Upper lobe of left lung (tissue), 6 donors: ENCODE results near the gene C12orf60. TPM values are rescaled to one million over a fixed set of nuclear protein-coding genes. Genes with fewer than 3 reads are reported as not detected.

Experiments
- ATAC-seq, 2 donors: fragments of 200-7000 bp; cut with Tn5 transposase; one replicate each; pipeline ENCODE4 v1.9.1; 2022; ENCODE audit warnings: mild to moderate bottlenecking in 2 of 2, moderate library complexity in 2 of 2; ENCODE audit not compliant: low FRiP score in 2 of 2
- DNase-seq, 2 donors: peaks; one replicate each; pipeline ENCODE4 v3.0.0-alpha.2; 2019 to 2020
- H3K27ac ChIP-seq, 4 donors: fragments of 200-600 bp; sonication (generic); one replicate each; pipeline ENCODE4 v1.5.1; 2016 to 2019
- H3K27me3 ChIP-seq, 4 donors: fragments of 200-600 bp; sonication (generic); one replicate each; pipeline ENCODE4 v1.5.1; 2017 to 2019
- H3K36me3 ChIP-seq, 4 donors: fragments of 200-600 bp; sonication (generic); one replicate each; pipeline ENCODE4 v1.5.1; 2016 to 2019
- H3K4me1 ChIP-seq, 4 donors: fragments of 200-600 bp; sonication (generic); one replicate each; pipeline ENCODE4 v1.5.1; 2018 to 2019
- H3K4me3 ChIP-seq, 4 donors: fragments of 200-600 bp; sonication (generic); one replicate each; pipeline ENCODE4 v1.5.1; 2017 to 2019; ENCODE audit warnings: mild to moderate bottlenecking in 2 of 4, moderate library complexity in 1 of 4
- H3K9me3 ChIP-seq, 4 donors: fragments of 200-600 bp; sonication (generic); one replicate each; pipeline ENCODE4 v1.5.1; 2018 to 2019
- EP300 ChIP-seq, 4 donors: sonication (generic); formaldehyde crosslinking; IDR thresholded peaks; one replicate each; pipeline ENCODE4 v1.5.1; 2017; ENCODE audit warnings: antibody characterized with exemption in 4 of 4, control low read depth in 2 of 4
- POLR2A ChIP-seq, 4 donors: fragments of 450-650 bp; IDR thresholded peaks; one replicate each; pipeline ENCODE4 v1.5.1; 2016 to 2017; ENCODE audit warnings: antibody characterized with exemption in 4 of 4, mild to moderate bottlenecking in 2 of 4
- POLR2AphosphoS5 ChIP-seq, 2 donors: sonication (generic); formaldehyde crosslinking; IDR thresholded peaks; one replicate each; pipeline ENCODE4 v1.5.1; 2017; ENCODE audit warnings: antibody characterized with exemption in 2 of 2
- WGBS, 2 donors: methylation state at CpG; one replicate each; pipeline ENCODE4 v1.1.5; 2017 to 2018; 5-methylcytosine and 5-hydroxymethylcytosine counted together
- total RNA-seq, 6 donors: library from RNA; depleted of rRNA in 4 of 6; stranded (reverse); fragments of >200 nt in 4 of 6; gene quantifications; one replicate each; pipeline versions ENCODE4 v1.1.0 to v1.2.1, GENCODE V29; 2016 to 2021
- TF ChIP-seq, protein P1 (sequence below), 6 experiments: fragments of 450-650 bp in 4 of 6; fragments of 200-600 bp in 2 of 6; sonication (generic) in 2 of 6; IDR thresholded peaks; one replicate each; pipeline ENCODE4 v1.5.1; 2016 to 2019; ENCODE audit warnings: antibody characterized with exemption in 6 of 6
- donor health status: DM: no; HTN: no; CAD: no; lungs with moderate emphysema.
- donor health status: DM: no; HTN: yes; CAD: no; lungs with severe emphysema.

The C12orf60 gene
- total RNA-seq, 6 donors from 2014 or later = 0.33 to 3.4 (median 0.94) TPM; not detected in 1

DNA sequence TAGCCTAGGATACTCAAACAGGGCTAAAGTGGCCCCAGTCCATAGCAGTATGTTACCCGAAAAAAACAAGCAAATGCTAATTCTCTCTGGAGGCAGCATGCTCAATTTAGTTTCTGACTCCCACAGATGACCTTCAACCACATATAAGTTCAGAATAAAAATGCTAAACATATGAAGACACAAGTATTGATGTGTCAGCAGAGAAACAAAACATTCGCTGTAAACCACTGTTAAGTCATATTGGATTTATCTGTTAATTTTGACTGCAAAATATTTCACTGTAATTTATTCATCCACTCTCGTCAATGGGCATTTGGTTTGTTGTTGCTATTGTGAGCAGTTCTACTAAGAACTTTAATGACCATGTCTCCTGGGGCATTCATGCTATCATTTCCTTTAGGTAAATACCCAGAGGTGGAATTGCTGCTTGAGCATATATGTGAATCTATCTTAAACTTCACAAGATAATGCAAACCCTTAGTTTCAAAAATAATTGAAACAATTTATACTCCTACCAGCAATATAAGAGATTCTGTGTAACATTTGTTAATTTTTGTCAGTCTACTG is 36.7 kb upstream of the C12orf60 start:
- Histone ChIP-seq H3K4me1 (peaks cover 0 to 20% (median 13%) of the 10 kb centered on the region in 4 donors), H3K27ac (no peak overlapping the region), H3K36me3 (peaks cover 0 to 4% (median 1%) of the 10 kb centered on the region in 4 donors), H3K9me3 (peaks cover 0 to 3% (median 0%) of the 10 kb centered on the region in 4 donors), H3K27me3 (no peaks in the 10 kb centered on the region), H3K4me3 (no peak overlapping the region)
- ATAC-seq = no peak
- DNase-seq = no peak
- 94 to 98% methylated on average over 3 of the region's 3 CpGs for WGBS, 2 donors
- TF ChIP-seq POLR2AphosphoS5 (IDR thresholded peaks at IDR 0.05) (no peak), EP300 (IDR thresholded peaks at IDR 0.05) (no peak), POLR2A (IDR thresholded peaks at IDR 0.05) (no peak)
- TF ChIP-seq, protein P1, sequence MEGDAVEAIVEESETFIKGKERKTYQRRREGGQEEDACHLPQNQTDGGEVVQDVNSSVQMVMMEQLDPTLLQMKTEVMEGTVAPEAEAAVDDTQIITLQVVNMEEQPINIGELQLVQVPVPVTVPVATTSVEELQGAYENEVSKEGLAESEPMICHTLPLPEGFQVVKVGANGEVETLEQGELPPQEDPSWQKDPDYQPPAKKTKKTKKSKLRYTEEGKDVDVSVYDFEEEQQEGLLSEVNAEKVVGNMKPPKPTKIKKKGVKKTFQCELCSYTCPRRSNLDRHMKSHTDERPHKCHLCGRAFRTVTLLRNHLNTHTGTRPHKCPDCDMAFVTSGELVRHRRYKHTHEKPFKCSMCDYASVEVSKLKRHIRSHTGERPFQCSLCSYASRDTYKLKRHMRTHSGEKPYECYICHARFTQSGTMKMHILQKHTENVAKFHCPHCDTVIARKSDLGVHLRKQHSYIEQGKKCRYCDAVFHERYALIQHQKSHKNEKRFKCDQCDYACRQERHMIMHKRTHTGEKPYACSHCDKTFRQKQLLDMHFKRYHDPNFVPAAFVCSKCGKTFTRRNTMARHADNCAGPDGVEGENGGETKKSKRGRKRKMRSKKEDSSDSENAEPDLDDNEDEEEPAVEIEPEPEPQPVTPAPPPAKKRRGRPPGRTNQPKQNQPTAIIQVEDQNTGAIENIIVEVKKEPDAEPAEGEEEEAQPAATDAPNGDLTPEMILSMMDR (IDR thresholded peaks at IDR 0.05) = no peak

DNA sequence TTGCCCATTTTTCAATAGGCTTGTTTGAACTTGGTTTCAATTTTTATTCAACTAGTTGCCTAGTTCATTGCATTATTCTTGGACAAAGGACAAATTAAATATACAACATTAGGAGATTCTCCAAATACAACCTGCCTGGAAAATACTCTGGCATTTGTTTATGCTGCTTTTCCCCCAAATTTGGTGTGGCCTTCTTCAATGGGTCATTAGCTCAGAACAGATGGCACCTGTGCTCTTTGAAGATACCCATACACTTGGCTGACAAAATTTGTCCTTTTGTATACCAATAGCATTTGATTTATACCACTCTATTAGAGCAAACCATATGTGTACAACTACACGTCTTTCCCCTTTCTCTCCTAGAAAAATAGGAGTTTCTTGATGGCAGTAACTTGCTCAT is 35.9 kb upstream of the C12orf60 start:
- ATAC-seq (no peak), DNase-seq (no peak)
- Histone ChIP-seq H3K36me3 (peaks cover 0 to 4% (median 1%) of the 10 kb centered on the region in 4 donors), H3K9me3 (peaks cover 0 to 3% (median 0%) of the 10 kb centered on the region in 4 donors), H3K27me3 (no peaks in the 10 kb centered on the region), H3K4me1 (peaks cover 0 to 22% (median 13%) of the 10 kb centered on the region in 4 donors), H3K27ac (no peak overlapping the region), H3K4me3 (peak overlapping the region in 1 of 4 donors; percentile 79)
- 72 to 86% methylated on average over 1 of the region's 1 CpG for whole genome bisulfite sequencing, 2 donors
- TF ChIP-seq POLR2AphosphoS5 (IDR thresholded peaks at IDR 0.05) (no peak), EP300 (IDR thresholded peaks at IDR 0.05) (no peak), POLR2A (IDR thresholded peaks at IDR 0.05) (no peak)
- TF ChIP-seq, protein P1 (IDR thresholded peaks at IDR 0.05) = no peak

DNA sequence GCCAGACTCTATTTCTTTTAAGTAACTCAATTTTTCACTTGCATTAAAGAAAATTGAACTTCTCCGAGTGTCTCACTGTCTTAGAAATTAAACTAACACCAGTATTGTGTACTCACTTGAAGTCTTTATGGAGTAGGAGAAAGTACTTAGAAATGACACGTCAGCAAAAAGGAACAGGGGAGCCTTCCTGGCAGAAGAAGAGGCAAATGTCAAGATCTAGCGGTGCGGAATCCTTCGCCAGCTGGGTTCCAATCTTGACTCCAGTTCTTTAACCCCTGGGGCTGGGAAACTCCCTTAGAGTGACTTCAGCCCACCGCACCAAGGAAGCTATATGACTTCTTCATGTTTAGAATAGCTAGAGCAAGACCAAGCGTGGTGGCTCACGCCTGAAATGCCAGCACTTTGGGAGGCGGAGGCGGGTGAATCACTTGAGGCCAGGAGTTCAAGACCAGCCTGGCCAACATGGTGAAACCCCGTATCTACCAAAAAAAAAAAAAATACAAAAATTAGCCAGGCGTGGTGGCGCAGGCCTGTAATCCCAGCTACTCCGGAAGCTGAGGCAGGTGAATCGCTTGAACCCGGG is 34.6 kb upstream of the C12orf60 start:
- H3K36me3 ChIP-seq = peaks cover 0 to 3% (median 0%) of the 10 kb centered on the region in 4 donors
- WGBS, 2 donors = 41 to 50% methylated on average over 15 of the region's 16 CpGs
- H3K27me3 ChIP-seq = no peaks in the 10 kb centered on the region
- peaks cover 0 to 3% (median 0%) of the 10 kb centered on the region in 4 donors for H3K9me3 ChIP-seq
- peak overlapping the region; percentile 79 to 87 (median 84) for H3K4me3 ChIP-seq
- ATAC-seq (no peak), DNase-seq (peak in 1 of 2 donors; percentile 42)
- TF ChIP-seq POLR2AphosphoS5 (IDR thresholded peaks at IDR 0.05) = no peak
- TF ChIP-seq, protein P1 (IDR thresholded peaks at IDR 0.05) = no peak
- no peak for TF ChIP-seq EP300 (IDR thresholded peaks at IDR 0.05)
- TF ChIP-seq POLR2A (IDR thresholded peaks at IDR 0.05) = no peak
- peaks cover 0 to 22% (median 13%) of the 10 kb centered on the region in 4 donors for H3K4me1 ChIP-seq
- peak overlapping the region; percentile 97 to 99 (median 98) for H3K27ac ChIP-seq

DNA sequence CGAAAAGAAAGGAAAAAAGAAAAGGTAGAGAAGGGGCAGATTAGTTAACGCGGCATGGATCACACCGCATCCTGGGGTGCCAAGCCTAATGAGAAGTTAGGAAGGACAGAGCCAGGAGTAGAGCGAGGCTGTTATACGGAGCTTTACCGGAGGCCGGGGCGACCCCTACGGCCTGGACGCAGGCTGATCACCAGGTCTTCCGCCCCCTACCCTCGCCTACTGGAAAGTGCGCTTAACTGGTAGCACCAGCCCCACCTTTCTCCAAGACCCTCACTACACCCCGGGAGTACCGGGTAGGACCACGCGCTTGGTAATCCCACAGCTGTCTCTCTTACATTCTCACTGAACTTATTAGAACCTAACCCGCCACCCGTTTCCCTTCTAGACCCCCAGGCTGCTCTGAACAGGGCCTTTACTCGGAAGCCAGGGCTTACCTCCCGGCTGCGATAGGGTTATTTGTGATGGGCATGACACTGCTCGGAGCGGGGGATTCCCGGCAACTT is 34.0 kb upstream of the C12orf60 start:
- H3K9me3 ChIP-seq = peaks cover 0 to 3% (median 0%) of the 10 kb centered on the region in 4 donors
- DNase-seq (peak; percentile 31 to 53), ATAC-seq (peak; percentile 0 to 4)
- WGBS, 2 donors = 1 to 5% methylated on average over 20 to 26 of the region's 26 CpGs
- H3K36me3 ChIP-seq = peaks cover 0 to 3% (median 0%) of the 10 kb centered on the region in 4 donors
- H3K4me1 ChIP-seq = peaks cover 0 to 22% (median 13%) of the 10 kb centered on the region in 4 donors
- peak overlapping the region; percentile 97 to 99 (median 98) for H3K27ac ChIP-seq
- H3K4me3 ChIP-seq = peak overlapping the region; percentile 79 to 87 (median 84)
- no peaks in the 10 kb centered on the region for H3K27me3 ChIP-seq
- no peak for TF ChIP-seq POLR2AphosphoS5 (IDR thresholded peaks at IDR 0.05)
- no peak for TF ChIP-seq EP300 (IDR thresholded peaks at IDR 0.05)
- TF ChIP-seq, protein P1 (IDR thresholded peaks at IDR 0.05) = no peak
- TF ChIP-seq POLR2A (IDR thresholded peaks at IDR 0.05) = no peak
